ENCODE results near the gene BAG3. TPM values are rescaled to one million over a fixed set of nuclear protein-coding genes. Genes with fewer than 3 reads are reported as not detected.
"Not testable (repeated sequence)": the region's sequence is repeated elsewhere in the genome, so short reads cannot be mapped to it uniquely, and the experiment has no call there.

BAG3 gene
- total RNA-seq, 6 experiments from 2014 or later = 12.5 to 26.0 (median 18.2) TPM

DNA sequence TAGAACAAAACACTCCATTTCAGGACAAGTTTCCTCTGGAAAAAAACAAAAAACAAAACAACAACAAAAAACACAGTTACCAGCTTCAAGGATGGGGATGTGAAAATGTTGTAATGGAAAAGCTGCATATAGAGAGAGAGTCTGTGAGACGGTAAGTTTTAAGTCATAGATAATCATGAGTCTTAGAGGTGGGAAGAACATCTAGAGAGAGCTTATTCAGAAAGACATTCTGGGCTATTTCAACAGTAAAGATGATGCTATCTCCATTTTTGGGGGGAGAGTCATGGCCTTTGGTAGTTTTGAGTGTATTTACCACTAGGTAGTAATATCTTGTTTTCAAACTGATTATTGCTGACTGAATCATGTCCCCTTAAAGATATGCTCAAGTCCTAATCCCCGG, 51.4 kb downstream of the BAG3 start:
- intact Hi-C loops (cut with DNase I) = no loop called here

DNA sequence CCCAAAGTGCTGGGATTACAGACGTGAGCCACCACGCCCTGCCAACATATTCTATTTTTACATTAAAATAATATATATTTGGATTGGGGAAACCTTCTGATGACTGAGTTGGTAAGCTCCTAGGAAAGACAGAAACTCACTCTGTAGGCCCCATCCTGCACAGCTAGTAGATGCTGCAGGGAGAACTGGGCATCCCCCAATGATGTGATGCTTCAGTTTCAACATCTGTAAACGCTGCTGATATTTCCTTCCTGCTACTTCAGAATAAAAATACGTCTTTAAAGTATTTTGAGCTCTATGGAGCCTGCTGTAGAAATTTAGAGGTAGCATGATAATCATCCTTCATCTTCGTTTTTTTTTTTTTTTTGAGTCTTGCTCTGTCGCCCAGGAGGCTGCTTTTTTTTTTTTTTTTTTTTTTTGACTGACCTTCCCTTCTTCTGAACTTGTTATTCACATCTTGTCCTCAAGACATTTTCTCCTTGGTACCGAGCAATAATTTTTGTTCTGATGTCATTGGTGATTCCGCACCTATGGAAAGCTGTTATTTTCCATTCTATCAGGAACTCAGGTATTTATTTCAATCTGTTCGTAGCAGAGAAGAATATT, 52.8 kb downstream of the BAG3 start:
- Histone ChIP-seq H3K9me3 (no peaks in the 10 kb centered on the region), H3K27me3 (no peaks in the 10 kb centered on the region), H3K4me3 (no peak overlapping the region), H3K36me3 (no peaks in the 10 kb centered on the region), H3K4me1 (no peaks in the 10 kb centered on the region), H3K27ac (no peak overlapping the region)
- TF ChIP-seq, protein P1, sequence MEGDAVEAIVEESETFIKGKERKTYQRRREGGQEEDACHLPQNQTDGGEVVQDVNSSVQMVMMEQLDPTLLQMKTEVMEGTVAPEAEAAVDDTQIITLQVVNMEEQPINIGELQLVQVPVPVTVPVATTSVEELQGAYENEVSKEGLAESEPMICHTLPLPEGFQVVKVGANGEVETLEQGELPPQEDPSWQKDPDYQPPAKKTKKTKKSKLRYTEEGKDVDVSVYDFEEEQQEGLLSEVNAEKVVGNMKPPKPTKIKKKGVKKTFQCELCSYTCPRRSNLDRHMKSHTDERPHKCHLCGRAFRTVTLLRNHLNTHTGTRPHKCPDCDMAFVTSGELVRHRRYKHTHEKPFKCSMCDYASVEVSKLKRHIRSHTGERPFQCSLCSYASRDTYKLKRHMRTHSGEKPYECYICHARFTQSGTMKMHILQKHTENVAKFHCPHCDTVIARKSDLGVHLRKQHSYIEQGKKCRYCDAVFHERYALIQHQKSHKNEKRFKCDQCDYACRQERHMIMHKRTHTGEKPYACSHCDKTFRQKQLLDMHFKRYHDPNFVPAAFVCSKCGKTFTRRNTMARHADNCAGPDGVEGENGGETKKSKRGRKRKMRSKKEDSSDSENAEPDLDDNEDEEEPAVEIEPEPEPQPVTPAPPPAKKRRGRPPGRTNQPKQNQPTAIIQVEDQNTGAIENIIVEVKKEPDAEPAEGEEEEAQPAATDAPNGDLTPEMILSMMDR (IDR thresholded peaks at IDR 0.05) = no peak
- no peak for TF ChIP-seq POLR2A (IDR thresholded peaks at IDR 0.05)
- 76% methylated on average over 9 of the region's 9 CpGs for WGBS (ENCODE audit: insufficient coverage, low coverage, low lambda C conversion rate, missing lambda C conversion rate)
- no peak for ATAC-seq
- no peak for DNase-seq
- intact Hi-C loops (cut with DNase I) = no loop called here

More for the DNA sequence above, 51.4 kb downstream of the BAG3 start:
- H3K36me3 ChIP-seq = no peaks in the 10 kb centered on the region
- no peaks in the 10 kb centered on the region for H3K27me3 ChIP-seq
- TF ChIP-seq, protein P1 (IDR thresholded peaks at IDR 0.05) = no peak
- TF ChIP-seq POLR2A (IDR thresholded peaks at IDR 0.05) = no peak
- H3K27ac ChIP-seq = no peak overlapping the region
- no peak for DNase-seq
- no peak overlapping the region for H3K4me3 ChIP-seq
- H3K9me3 ChIP-seq = no peaks in the 10 kb centered on the region
- H3K4me1 ChIP-seq = no peaks in the 10 kb centered on the region
- 90% methylated on average over 2 of the region's 2 CpGs for WGBS (ENCODE audit: insufficient coverage, low coverage, low lambda C conversion rate, missing lambda C conversion rate)
- no peak for ATAC-seq

DNA sequence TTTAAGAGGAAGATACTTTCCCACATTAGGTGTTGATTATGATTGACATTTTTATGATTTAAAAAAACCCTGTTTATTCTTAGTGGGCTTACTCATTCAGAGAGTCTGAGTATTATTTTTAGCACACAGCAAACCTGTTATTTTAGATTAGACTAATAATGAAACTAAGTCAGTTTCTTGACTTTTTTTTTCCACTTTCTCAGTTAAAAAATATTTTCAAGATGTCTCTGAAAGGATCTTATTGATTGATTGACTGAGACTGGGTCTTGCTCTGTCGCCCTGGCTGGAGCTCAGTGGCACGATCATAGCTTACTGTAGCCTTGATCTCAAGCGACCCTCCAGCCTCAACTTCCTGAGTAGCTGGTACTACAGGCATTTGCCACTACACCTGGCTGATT, 54.3 kb downstream of the BAG3 start:
- Histone ChIP-seq H3K4me3 (no peak overlapping the region), H3K36me3 (no peaks in the 10 kb centered on the region), H3K27me3 (no peaks in the 10 kb centered on the region), H3K4me1 (no peaks in the 10 kb centered on the region), H3K9me3 (no peaks in the 10 kb centered on the region), H3K27ac (no peak overlapping the region)
- no peak for TF ChIP-seq POLR2A (IDR thresholded peaks at IDR 0.05)
- TF ChIP-seq, protein P1 (IDR thresholded peaks at IDR 0.05) = no peak
- intact Hi-C loops (cut with DNase I) = no loop called here
- 71% methylated on average over 3 of the region's 3 CpGs for WGBS (ENCODE audit: insufficient coverage, low coverage, low lambda C conversion rate, missing lambda C conversion rate)
- ATAC-seq = no peak
- DNase-seq = no peak

DNA sequence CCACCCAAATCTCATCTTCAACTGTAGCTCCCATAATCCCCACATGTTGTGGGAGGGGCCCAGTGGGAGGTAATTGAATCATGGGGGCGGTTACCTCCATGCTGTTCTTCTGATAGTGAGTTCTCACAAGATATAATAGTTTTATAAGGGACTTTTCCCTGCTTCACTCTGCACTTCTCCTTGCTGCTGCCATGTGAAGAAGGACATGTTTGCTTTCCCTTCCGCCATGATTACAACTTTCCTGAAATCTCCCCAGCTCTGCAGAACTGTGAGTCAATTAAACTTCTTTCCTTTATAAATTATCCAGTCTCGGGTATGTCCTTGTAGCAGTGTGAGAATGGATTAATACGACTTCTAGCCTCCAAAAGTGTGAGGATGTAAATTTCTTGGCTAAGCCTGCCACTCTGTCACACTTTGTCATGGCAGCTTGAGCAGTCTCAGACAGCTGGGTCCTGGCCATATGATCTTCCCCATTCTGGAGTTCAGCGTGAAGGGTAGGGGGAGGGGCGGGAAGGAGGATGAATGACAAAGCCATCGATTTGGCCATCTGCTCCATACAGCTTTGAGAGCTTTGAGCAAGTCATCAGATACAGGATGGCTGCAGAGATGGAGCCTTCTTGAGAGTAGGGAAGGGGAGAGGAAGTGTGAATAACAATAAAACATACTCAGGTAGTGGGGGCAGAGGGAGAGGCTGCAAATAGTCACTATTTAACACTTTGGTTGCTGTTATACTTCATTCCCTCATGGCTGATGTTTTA, 55.5 kb downstream of the BAG3 start:
- 68% methylated on average over 6 of the region's 7 CpGs for WGBS (ENCODE audit: insufficient coverage, low coverage, low lambda C conversion rate, missing lambda C conversion rate)
- no peak for ATAC-seq
- H3K27ac ChIP-seq = no peak overlapping the region

DNA sequence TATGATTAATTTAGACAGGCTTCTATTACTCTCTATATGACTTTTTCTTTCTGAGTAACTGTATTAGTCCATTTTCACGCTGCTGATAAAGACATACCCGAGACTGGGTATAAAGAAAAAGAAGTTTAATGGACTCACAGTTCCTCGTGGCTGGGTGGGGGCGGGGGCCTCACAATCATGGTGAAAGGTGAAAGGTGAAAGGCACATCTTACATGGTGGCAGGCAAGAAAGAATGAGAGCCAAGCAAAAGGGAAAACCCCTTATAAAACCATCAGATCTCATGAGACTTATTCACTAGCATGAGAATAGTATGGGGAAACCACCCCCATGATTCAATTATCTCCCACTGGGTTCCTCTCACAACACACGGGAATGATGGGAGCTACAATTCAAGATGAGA, 56.2 kb downstream of the BAG3 start:
- H3K9me3 ChIP-seq; H3K27ac ChIP-seq; ATAC-seq; H3K4me1 ChIP-seq; H3K27me3 ChIP-seq; H3K4me3 ChIP-seq; H3K36me3 ChIP-seq; DNase-seq; intact Hi-C loops (cut with DNase I): not testable (repeated sequence)
- WGBS (ENCODE audit: insufficient coverage, low coverage, low lambda C conversion rate, missing lambda C conversion rate) = 74% methylated on average over 5 of the region's 5 CpGs

More for the DNA sequence above, 55.5 kb downstream of the BAG3 start:
- TF ChIP-seq, protein P1 (IDR thresholded peaks at IDR 0.05) = no peak
- TF ChIP-seq POLR2A (IDR thresholded peaks at IDR 0.05) = no peak
- no peaks in the 10 kb centered on the region for H3K27me3 ChIP-seq
- H3K4me3 ChIP-seq = no peak overlapping the region
- no peak for DNase-seq
- no peaks in the 10 kb centered on the region for H3K36me3 ChIP-seq
- H3K9me3 ChIP-seq = no peaks in the 10 kb centered on the region
- no peaks in the 10 kb centered on the region for H3K4me1 ChIP-seq
- intact Hi-C loops (cut with DNase I) = no loop called here

DNA sequence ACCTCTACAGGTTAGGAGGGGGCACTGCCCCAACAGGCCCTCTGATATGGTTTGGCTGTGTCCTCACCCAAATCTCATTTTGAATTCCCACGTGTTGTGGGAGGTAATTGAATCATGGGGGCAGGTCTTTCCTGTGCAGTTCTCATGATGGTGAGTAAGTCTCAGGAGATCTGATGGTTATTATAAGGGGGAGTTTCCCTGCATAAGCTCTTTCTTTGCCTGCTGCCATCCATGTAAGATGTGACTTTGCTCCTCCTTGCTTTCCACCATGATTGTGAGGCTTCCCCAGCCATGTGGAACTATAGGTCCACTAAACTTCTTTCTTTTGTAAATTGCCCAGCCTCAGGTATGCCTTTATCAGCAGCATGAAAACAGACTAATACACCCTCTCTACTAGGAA, 59.8 kb downstream of the BAG3 start:
- H3K27ac ChIP-seq; H3K27me3 ChIP-seq; H3K4me1 ChIP-seq; H3K36me3 ChIP-seq; ATAC-seq; DNase-seq; H3K9me3 ChIP-seq; H3K4me3 ChIP-seq; intact Hi-C loops (cut with DNase I): not testable (repeated sequence)
- 83% methylated on average over 1 of the region's 1 CpG for WGBS (ENCODE audit: insufficient coverage, low coverage, low lambda C conversion rate, missing lambda C conversion rate)

All from right lobe of liver (tissue), 6 donors.